ENCODE measurements around the gene FYN.

FYN gene

DNA sequence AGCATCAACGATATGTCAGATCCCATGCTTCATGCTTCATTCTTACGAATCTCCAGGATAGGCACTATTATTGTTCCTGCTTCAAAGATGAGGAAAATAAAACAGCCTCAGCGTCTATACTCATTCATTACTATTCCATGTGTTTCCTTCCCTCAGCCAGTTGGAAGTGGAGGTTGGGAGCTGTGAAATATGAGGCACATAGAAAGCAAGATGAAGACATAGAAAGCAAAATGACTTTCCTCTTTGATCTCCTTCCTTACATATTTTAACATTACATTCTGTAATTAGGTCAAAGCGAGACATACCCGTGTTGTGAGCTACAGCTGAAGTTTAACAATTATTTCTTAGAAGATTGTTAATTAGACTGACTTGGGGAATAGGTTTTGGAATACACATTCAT lies 125.4 kb downstream of the FYN start:
- DNase-seq, result no peak

DNA sequence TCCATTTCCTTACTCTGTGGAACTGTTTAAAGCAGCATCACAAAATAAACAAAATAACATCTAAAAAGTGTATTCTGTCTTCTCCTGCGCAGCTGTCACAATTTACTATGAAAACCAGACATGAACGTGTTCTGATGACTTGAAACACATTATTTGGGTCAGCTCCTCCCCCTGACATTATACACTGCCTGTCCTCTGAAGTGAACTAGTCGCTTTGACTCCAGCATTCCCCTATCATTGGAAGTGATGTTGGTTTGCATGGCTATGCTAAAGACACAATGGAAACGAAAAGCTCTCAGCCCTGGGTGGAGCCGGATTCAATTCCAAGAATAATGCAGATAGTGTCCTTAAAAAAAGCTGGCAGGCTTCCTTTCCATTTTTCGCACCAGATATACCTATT lies 125.9 kb downstream of the FYN start:
- no peak for DNase-seq

DNA sequence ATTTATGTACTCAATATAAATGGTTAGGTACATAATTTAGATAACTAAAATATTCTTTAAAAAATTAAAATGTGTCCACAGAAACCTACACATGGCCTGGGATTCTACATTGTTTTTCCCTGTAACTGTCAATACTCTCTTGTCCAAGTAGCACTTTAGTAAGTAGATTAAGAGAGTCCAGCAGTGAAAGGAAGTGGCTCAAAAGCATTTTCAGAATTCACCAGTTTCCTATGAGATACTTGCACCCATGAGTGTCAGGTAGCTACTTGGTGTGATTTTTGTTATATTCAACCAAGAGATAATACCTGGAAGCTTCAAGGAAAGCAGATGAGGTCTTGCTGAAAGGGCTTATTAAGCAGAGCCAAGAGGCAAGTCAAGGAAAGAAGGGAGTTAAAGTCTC lies 126.3 kb downstream of the FYN start:
- DNase-seq, result no peak

DNA sequence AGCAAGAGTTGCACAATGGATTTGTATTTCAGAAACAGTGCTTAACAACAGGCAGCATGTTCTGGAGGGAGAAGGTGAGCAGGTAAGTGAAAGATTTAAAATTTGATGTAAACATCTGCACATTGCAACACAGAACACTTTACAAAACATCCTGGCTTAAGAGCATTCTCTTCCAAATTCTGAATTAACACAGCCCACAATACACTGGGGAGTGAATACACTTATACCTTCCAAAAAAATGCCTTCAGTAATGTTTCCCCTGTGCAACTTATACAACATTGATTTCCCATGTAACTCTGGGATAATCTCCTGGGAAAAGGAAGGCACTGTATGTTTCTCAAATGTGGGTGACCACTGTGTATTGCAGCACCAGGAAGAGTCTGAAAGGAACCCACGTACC lies 127.6 kb downstream of the FYN start:
- no peak for DNase-seq

DNA sequence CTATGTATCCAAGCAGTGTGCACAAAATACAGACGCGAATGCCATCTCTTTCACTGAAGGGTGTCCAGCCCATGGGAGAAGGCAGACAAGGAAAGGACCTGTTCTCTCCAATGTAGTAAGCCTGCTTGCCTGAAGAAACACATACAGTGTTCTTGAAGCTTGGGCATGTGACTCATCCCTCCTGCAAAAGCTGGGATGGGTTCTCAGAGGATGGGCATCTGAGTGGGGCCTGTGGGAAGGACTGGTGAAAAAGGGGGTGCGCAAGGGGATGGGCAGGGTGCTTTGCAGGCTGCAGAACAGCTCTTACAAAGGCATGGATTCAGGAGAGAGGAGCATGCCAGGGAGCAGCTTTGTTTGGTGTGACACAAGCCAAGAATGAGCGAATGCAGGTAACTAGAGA lies 128.1 kb downstream of the FYN start:
- no peak for DNase-seq

DNA sequence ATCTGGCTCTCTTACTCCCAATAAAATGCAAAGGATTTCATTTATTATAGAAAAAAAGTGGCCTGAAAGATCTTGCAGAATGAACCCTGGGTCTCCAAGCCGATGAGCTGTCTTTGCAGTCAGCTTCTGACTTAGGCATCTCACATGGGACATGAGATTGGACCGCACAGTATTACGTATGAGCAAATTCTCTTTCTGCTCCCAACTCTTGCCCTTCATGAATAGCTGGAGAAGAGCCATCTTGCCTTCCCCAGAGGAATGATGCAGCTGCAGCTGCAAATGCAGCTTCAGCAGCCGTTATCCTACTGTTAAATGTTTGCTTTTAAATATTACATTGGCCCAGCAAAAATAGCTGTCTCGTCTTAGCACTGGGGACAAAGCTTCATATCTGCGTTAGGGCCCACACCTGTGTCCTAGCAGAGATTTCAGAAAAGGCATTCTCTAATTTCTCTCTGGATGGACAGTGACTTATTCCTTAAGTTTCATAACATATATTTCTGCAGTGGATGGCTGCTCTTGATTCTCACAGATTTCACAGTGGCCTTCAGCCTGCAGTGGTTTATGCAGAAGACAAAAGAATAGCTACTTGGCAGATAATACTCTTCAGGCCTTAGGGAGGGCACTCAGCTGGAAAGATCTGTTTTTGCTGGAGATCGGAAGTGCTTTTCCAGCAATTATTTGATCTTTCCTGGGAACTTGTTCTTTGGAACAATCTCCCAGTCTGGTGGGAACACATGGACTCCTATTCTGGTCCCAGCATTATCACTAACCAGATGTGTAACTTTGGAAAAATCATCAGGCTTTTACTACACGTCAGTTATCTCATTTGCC lies 129.2 kb downstream of the FYN start:
- no peak for DNase-seq

DNA sequence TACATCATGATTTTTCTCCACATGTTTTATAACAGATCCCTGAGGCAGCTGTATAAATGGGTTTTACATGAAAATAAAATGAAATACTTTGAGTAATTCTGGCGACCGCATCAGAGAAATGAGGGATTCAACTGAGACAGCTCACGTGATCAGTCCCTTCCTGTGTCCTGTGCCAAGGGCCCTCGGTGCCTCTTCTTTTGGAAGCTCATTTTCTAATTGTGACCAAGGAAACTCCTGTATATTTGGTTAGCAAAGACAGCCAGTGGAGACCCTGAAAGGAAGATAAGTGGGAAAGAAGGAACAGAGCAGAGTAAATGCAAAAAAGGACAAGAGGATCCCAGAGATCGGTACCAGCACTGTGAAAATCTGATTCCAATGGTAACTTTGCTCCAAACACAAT lies 129.9 kb downstream of the FYN start:
- no peak for DNase-seq

DNA sequence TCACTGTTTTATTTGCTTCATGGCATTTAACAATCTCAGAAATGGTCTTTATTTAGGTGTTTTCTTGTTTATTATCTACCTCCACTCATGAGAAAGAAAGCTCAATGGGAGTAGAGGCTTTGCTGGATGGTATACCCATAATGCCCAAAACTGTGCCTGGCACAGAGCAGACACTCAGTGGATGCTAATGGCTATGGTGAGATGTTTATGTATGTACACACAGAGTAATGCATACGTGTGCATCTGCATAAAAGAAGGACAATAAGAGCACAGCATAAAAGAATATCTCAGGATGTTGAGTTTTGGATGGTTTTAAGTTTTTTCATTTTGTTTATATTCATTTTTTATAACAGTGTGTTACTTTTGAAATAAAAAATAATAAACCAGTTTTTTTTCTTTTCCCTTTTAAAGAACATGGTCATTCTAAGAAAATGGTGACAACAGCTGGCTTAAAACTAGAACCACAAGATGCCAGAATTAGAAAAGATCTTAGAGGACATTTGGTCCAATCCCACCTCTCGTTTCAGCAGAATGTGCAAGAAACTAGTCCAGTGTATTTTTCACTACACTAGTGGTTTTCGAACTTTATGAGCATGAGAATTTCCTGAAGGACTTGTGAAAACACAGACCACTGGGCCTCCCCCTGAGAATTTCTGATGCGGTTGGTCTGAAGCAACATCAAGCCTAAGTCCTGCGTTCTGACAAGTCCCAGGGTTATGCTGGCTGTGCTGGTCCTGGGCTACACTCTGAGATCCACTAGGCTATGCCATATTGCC lies 131.9 kb downstream of the FYN start:
- no peak for DNase-seq

DNA sequence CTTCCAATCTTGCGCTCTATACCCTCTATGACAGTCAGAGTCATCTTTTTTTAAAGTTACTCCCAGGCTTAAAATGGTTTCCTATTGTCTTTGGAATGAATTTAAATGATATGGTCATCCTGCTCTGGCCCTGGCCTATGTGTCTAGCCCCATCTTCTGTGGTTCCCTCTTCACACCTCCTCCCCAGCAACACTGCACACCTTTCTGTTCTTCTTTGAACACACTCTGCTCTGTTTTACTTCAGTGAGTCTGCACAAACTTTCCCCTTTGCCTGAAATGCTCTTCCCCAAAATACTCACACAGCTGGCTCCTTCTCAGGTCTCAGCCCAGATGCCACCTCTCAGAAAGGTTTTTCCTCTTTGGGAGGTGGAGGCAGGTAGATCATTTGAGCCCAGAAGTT lies 132.7 kb downstream of the FYN start:
- DNase-seq, result no peak

DNA sequence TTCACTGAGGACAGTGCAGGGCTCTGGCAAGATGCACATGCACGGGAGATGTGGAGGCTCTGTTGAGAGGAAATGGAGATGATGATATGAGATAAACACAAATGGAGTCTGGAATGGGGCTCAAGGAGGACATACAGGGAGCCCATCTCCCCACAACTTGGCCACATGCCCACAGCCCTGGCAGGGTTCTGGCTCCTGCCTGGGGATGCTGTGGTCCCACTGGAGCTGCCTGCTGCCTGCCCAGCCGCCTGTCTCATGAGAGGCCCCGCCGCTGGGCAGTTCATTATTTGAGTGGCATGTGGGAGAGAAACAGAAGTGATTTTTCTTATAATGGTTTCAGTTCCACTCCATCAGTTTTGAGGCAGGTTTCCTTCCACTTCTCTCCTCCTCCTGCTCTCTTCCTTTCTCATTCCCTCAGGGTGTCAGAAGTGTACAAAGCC lies 134.0 kb downstream of the FYN start:
- no peak for DNase-seq

DNA sequence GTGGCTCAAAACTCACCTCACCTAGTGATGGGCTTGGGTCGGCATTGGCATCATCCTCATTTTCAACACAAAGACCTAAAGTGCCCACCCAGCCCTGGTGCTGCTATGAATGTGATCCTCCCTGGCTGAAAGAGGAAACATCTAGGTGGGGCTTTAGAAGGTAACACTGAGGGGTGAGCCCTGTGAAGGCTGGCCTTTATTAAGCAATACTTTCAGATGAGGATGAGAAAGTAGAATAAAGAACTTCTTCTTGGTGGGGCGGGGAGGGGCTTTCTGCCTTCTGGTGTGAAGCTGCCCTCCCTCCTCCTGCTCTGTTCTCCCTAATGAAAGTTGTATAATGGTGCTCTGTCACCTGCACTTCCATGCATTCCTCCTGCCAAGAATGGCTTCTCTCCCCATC lies 134.6 kb downstream of the FYN start:
- DNase-seq, result no peak

DNA sequence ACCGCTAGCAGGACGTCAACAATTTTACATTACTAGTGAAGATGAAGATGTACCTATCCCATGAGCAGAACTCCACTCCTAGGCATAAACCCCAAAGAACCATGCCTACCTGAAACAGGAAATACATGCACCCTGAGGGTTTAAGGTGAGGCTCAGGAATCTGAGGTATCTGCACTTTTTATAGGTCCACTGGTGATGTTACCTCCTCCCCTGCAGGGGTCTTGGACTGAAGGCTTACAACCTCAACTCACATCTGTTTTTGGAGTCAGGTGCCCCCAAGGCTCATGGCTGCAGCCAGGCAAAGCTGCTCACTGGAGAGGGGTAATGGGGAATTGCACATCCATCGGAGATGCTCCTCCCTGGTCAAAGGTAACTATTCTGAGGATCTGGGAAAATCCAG lies 135.1 kb downstream of the FYN start:
- DNase-seq, result no peak

DNA sequence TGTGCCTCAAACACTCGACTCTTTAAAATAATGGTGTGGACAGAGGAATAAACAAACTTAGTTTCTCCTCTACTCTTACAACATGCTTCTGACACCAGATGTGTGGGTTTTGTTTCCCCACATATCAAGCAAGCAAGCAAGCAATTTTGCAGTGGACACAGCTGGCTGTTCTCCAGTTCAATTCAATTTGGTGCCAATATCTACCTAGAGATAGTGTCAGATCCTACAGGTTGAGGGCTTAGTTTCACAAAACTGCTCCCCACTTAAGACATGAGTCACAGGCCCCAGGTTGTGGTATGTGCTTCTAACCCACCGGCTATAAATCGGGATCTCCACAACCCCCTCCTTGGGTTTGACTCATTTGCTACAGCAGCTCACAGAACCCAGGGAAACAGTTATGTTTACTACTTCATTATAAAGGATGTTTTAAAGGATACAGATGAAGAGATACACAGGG lies 136.2 kb downstream of the FYN start:
- DNase-seq, result no peak

DNA sequence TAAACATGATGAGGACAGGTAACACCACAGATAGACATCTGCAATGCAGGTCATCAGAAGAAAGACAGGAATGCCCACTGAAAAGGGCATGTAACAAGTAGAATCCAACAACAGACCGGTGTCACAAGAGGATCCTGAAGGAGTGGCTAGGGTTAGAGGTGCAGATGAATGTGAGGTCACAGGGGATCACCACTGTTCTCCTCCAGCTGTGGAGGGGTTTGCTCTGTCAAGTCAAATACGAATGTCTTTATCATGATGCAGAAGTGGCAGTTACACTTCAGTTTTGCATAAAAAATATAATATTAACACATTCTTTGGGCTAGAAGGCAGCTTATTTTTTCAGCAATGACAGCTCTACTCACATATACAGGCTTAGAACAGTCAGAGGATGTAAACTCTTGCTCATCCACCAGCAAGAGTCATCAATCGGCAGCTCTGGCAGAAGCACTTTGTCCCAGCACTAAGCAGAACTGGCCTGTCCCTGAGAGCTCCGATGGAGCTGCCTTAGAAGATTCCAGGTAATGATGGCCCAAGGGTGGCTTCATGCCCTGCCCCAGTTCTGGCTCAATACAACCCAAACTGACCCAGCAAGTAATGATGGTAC lies 137.1 kb downstream of the FYN start:
- DNase-seq, result no peak

DNA sequence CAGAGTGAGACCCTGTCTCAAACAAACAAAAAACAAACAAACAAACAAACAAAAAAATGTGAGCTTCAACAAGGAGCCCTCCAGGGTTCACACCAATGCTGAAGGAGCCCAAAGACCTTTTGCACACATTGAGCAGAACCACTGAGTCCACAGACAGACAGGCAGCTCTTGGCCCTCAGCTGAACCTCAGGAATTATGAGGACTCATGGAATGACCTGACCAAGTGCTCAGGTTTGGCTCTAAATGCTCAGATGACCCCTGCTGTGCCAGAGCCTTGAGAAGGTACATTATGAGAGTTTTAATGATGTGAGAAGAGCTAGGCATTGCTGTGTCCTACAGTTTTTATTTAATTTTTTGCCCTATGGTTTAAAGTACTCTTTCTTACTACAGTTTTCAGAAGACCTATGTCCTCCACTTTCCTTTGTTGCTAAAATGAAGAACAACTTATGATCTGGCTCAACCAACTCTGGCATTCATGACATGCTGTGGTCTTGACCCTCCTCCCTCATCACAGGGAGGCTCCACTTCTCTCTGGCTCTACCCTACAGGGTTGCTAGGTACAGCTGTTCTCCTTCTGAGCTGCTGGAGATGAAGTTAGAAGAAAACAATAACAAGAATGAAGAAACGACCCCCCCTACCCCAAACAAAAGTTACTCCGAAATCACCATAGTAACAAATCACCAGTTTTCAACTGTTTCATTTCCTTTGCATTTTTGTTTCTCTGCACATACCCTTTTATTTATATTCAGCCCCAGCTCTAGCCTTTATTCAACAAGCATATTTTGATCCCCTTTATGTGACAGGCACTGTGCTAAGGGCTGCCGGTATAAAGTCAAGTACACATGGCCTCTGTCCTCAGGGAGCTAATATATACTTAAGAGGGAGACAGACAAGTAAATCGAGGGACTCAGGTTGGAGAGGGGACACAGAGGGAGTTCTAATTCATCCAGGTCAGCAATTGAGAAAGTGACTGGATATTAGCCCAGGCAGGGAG lies 138.9 kb downstream of the FYN start:
- no peak for DNase-seq

DNA sequence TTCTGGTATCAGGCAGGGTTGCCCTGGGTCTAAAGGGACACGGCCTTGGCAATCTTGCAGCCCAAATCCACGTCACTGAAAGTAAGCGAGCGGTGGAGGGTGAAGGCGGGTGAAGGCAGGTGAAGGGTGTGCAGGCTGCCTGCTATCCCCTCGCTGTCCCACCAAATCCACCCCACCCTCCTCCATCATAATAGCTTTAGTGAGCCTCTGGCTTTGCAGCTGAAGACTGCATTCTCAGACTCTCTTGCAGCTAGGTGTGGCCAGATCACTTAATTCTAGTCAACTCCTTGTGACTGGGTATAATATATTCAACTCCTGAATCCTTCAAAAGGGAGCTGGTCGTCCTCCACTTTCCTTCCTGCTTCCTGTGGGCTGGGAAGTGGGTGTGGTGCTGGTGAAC lies 140.9 kb downstream of the FYN start:
- DNase-seq, result no peak

DNA sequence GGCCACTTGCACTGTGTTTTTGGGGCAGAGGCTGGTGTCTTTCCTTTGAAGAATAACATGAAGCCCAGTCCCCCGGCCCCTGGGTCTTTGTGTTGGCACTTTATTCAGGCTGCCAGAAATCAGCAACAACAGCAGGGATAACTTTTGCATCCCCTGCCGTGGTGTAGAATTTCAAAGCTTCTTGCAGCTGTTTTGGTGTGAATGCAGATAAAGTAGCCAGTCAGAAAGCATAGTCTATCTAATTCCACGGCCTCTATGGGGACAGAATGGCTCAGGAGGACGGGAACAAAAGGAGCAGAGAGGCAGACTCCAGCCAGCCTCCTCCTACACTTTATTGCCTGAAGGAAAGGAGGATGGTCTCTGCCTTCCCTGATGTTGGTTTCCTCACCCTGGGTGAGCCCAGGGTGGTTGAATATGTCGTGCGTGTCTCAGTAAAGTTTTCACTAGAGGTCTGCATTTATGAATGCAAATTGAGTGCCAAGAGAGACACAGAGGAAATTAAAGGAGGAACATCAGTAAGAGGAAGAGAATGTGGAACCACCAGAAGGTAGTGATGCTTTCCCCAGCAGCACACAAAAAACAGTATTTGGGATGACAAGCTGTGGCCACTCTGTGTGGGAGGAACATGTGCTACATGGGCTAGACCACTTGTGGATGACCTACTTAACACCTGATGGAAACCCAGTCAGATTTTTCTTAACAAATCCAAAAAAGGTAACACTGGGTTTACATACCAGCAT lies 141.6 kb downstream of the FYN start:
- no peak for DNase-seq

DNA sequence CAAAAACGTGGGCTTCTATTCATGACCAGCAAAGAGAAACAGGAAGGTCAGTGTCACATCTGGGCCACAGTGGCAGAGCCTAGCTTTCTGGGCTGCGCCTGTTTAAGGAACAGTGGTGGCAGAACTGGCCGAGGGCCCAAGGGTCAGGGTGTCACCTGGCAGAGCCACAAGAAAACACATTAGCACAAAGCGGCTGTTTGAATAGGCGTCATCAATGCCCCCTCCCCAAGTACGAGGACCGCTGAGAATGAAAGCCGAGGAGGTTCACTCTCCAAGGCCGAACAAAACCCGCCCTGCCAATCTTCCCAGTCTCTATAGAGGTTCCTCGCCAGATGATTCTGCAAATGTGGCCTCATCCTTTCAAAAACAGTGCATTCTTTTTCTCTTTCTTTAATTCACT lies 142.4 kb downstream of the FYN start:
- DNase-seq, result no peak

DNA sequence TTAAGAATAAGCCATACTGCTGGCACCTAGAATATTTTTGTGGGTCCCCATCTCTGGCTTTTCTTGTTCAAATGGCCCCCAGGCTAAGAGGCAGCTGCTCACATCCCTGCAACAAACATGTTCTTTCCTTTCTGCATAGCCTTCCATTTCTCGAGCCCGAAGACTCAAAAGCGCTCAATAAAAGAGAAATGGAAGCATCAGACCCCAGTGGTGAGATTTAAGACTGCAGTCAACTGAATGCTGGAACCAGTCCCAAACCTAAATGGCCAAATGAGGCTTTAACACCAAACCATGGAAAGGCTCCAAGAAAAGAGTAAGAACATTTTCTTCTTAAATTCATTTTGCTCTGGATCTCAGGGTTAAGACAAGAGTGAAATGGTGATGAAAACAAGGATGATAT lies 145.4 kb downstream of the FYN start:
- DNase-seq, result no peak

DNA sequence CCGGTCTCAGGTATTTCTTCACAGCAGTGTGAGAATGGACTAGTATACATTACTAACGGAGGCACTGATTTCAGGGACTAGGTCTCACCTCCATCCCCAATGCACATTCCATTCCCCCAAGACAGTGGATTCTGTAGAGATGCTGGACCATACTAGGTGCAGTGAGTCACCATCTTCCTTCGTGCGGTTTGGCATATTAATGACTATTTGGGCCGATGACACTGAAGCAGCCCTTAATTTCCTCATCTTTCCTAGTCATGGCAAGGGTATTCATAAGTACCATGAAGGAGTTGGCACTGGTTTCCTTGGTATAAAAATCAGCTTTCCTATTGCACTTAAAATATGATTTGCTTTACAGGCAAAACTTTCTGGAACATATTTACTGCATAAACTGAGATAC lies 146.2 kb downstream of the FYN start:
- no peak for DNase-seq

DNA sequence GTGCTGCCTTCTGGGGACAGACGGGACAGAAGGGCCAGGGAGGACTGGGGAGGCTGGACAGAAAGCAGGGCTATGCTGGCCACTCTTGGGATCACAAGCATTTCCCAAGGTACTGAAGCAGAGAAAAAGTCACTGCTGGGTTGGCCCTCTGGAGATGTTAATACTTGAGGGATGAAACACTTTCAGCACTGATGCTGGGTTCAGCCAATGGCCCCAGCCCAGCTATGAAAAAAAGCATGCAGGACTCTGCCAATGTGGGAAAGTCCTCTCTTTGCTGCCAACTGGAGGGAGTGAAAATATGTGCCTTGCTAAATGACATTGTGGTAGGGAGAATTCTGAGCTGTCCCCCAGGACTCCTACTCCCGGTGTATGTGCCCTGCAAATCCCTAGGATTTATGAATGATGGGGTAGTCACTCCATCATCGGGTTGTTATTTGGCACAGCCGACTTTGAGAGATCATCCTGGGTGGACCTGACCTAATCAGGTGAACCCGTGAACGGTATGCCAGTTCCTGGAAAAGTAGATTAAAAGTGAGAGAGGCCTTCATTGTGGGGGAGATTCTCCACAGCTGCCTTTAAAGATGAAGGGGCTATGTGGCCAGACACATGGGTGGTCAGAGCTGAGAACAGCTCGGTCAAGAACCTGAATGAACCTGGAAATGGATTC lies 147.7 kb downstream of the FYN start:
- DNase-seq, result no peak
